GM06990 (cell line): Measurements from ENCODE around the gene GRID1.

Source experiments
- DNase-seq: peaks from one replicate; pipeline ENCODE4 v3.0.0-alpha.2; 2011; ENCODE audit not compliant: insufficient read length; ENCODE audit errors: extremely low read depth
- H3K27me3 ChIP-seq: replicated peaks from 2 replicates; pipeline ENCODE4 v1.6.0; 2011; ENCODE audit warnings: low read length; ENCODE audit not compliant: control insufficient read depth, insufficient read depth
- H3K36me3 ChIP-seq: 2 replicates; pipeline ENCODE4 v1.5.1; 2011; ENCODE audit warnings: low read length; ENCODE audit not compliant: control insufficient read depth, insufficient read depth
- H3K4me3 ChIP-seq: replicated peaks from 2 replicates; pipeline ENCODE4 v1.5.1; 2011; ENCODE audit warnings: low read depth, mild to moderate bottlenecking, control low read depth, low read length
- TF ChIP-seq, protein P1 (sequence below): IDR thresholded peaks from 2 replicates; pipeline ENCODE4 v1.5.1; 2011; ENCODE audit warnings: low read length, control low read depth, mild to moderate bottlenecking, inconsistent platforms; ENCODE audit not compliant: insufficient read depth, poor library complexity, severe bottlenecking

Gene GRID1

GRCh38 chr10:86197166-86197790, 169.3 kb downstream of the GRID1 start:
- H3K36me3 ChIP-seq: no peaks in the 10 kb centered on the region
- TF ChIP-seq, protein P1, sequence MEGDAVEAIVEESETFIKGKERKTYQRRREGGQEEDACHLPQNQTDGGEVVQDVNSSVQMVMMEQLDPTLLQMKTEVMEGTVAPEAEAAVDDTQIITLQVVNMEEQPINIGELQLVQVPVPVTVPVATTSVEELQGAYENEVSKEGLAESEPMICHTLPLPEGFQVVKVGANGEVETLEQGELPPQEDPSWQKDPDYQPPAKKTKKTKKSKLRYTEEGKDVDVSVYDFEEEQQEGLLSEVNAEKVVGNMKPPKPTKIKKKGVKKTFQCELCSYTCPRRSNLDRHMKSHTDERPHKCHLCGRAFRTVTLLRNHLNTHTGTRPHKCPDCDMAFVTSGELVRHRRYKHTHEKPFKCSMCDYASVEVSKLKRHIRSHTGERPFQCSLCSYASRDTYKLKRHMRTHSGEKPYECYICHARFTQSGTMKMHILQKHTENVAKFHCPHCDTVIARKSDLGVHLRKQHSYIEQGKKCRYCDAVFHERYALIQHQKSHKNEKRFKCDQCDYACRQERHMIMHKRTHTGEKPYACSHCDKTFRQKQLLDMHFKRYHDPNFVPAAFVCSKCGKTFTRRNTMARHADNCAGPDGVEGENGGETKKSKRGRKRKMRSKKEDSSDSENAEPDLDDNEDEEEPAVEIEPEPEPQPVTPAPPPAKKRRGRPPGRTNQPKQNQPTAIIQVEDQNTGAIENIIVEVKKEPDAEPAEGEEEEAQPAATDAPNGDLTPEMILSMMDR: no peak
- no peak for DNase-seq
- H3K27me3 ChIP-seq: no peaks in the 10 kb centered on the region; the same call in 1 of the 2 replicates
- H3K4me3 ChIP-seq: no peak overlapping the region

DNA sequence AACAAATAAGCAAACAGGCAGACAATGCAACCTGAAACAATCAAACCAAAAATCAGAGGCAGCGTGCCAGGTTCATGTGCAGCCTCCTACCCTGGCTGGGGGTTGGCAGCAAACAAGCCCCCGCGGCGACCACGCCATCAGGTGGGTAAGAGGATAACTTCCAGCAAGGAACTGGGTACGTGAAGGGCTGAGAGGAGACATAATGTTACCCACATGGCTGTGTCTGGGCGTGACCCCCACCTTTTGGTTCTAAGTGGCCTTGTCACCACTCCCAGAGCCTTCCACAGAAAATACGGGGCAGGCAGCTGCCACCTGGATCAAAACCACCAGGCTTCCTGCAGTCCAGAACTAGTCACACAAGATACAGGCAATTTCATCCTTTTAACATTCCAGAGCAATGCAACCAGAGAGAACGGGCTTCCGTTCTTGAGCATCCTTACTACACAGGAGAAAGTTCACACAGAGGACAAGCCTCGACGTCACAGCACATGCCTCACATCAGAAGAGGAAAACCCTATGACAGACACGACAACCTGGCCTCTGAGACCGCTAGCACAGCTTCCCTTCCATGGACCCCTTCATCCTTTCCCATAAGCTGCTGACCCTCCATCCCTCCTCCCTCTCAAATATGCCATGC, 171.0 kb downstream of the GRID1 start:
- TF ChIP-seq, protein P1: no peak
- Histone ChIP-seq H3K36me3 (no peaks in the 10 kb centered on the region), H3K27me3 (no peaks in the 10 kb centered on the region; the same call in 1 of the 2 replicates), H3K4me3 (no peak overlapping the region)
- DNase-seq: no peak

- Histone ChIP-seq H3K27me3 (no peaks in the 10 kb centered on the region; the same call in 1 of the 2 replicates), H3K4me3 (no peak overlapping the region), H3K36me3 (no peaks in the 10 kb centered on the region)
- TF ChIP-seq, protein P1: no peak
- no peak for DNase-seq
Measured at GRCh38 chr10:86194684-86195083, 171.9 kb downstream of the GRID1 start.

DNA sequence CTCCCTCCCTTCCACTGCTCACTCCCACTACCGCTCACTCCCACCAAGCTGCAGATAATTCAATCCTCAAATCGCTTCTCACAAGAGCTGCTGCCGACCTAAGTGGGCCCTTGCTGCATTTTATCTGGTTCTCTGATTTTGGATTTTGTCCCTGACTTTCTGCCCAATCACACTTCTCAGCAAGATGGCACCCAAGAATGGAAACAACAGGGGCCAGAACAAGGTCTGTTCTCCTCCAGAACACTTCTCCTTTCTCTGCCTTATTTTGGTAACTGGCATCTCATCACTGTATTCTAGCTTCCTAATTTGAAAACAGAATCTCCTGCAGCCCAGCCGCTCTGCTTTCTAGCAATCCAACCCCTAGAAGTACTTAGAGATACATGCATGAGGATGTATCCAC, 172.8 kb downstream of the GRID1 start:
- no peaks in the 10 kb centered on the region for H3K36me3 ChIP-seq
- TF ChIP-seq, protein P1: no peak
- no peaks in the 10 kb centered on the region; the same call in 1 of the 2 replicates for H3K27me3 ChIP-seq
- H3K4me3 ChIP-seq: no peak overlapping the region
- DNase-seq: no peak

DNA sequence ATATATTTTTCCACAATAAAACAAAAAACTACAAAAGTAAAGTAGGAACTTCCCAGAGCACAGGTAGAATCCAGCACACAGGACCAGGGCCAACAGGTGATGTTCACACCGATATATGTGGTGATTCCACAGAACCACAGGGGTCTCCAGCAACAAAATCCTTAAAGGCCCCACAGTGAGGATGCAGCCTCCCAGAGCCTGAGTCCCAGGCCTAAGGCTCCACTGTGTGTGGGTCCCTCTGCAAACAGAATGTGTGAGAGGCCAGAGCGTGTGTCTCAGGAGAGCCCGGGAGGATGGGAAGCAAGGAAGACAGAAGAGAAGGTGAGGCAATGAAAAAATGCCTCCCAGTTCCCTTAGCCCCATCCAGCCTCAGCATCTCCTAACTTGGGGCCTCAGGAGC, 173.9 kb downstream of the GRID1 start:
- no peak overlapping the region for H3K4me3 ChIP-seq
- TF ChIP-seq, protein P1: no peak
- H3K27me3 ChIP-seq: no peaks in the 10 kb centered on the region; the same call in 1 of the 2 replicates

More for the DNA sequence above, 173.9 kb downstream of the GRID1 start:
- DNase-seq: no peak
- H3K36me3 ChIP-seq: no peaks in the 10 kb centered on the region
